ENCODE data around the gene DHX35.

Gene DHX35

DNA sequence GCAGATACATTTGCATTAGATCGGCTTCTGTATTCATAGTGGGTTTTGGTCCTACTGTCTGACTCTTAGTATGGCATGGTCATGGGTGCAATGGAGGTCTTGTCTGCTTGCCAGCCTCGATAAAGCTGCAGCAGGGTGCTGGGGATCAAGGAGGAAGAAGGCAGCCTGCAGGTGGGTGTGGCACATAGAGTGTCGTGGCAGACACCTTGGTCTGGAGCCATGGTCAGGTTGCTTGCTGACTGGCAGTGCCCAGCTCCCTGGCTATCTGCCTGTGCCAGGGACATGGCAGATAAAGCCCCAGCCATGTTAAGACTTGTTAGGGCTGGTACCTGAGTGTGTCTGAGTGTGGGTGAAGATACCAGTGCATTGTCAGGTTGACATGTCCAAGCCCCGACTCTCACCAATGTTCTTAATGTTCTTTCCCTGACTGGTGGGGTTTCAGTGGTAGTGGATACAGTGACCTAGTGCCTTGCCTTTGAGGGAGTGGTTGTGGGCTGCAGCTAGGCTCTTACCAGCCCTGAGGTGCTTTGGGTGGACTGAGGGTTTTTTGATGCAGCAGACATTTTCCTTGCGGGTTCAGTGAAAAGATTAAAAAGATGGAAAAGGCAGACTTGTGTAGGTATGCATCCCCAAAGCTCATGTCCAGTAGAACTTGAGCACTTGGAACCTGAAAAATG is 34.1 kb upstream of the DHX35 start:
- no peak for ATAC-seq
- TF ChIP-seq ZNF70 (CRISPR knock-in tag; IDR thresholded peaks at IDR 0.05), result no peak
- TF ChIP-seq ISL1 (CRISPR knock-in tag; IDR thresholded peaks at IDR 0.05), result no peak
- TF ChIP-seq, protein P1, sequence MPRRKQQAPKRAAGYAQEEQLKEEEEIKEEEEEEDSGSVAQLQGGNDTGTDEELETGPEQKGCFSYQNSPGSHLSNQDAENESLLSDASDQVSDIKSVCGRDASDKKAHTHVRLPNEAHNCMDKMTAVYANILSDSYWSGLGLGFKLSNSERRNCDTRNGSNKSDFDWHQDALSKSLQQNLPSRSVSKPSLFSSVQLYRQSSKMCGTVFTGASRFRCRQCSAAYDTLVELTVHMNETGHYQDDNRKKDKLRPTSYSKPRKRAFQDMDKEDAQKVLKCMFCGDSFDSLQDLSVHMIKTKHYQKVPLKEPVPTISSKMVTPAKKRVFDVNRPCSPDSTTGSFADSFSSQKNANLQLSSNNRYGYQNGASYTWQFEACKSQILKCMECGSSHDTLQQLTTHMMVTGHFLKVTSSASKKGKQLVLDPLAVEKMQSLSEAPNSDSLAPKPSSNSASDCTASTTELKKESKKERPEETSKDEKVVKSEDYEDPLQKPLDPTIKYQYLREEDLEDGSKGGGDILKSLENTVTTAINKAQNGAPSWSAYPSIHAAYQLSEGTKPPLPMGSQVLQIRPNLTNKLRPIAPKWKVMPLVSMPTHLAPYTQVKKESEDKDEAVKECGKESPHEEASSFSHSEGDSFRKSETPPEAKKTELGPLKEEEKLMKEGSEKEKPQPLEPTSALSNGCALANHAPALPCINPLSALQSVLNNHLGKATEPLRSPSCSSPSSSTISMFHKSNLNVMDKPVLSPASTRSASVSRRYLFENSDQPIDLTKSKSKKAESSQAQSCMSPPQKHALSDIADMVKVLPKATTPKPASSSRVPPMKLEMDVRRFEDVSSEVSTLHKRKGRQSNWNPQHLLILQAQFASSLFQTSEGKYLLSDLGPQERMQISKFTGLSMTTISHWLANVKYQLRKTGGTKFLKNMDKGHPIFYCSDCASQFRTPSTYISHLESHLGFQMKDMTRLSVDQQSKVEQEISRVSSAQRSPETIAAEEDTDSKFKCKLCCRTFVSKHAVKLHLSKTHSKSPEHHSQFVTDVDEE (CRISPR knock-in tag; IDR thresholded peaks at IDR 0.05), result no peak
- no peak for TF ChIP-seq SNAI2 (CRISPR knock-in tag; IDR thresholded peaks at IDR 0.05)
- TF ChIP-seq, protein P2, sequence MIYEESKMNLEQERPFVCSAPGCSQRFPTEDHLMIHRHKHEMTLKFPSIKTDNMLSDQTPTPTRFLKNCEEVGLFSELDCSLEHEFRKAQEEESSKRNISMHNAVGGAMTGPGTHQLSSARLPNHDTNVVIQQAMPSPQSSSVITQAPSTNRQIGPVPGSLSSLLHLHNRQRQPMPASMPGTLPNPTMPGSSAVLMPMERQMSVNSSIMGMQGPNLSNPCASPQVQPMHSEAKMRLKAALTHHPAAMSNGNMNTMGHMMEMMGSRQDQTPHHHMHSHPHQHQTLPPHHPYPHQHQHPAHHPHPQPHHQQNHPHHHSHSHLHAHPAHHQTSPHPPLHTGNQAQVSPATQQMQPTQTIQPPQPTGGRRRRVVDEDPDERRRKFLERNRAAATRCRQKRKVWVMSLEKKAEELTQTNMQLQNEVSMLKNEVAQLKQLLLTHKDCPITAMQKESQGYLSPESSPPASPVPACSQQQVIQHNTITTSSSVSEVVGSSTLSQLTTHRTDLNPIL (CRISPR knock-in tag; IDR thresholded peaks at IDR 0.05; ENCODE audit: low read depth), result no peak
- no peak for TF ChIP-seq CSDC2 (CRISPR knock-in tag; IDR thresholded peaks at IDR 0.05)
- TF ChIP-seq OSR1 (CRISPR knock-in tag; IDR thresholded peaks at IDR 0.05), result no peak
- no peak for TF ChIP-seq ZFP3 (CRISPR knock-in tag; IDR thresholded peaks at IDR 0.05)
- no peak for TF ChIP-seq ZNF8 (CRISPR knock-in tag; IDR thresholded peaks at IDR 0.05)
- TF ChIP-seq, protein P3, sequence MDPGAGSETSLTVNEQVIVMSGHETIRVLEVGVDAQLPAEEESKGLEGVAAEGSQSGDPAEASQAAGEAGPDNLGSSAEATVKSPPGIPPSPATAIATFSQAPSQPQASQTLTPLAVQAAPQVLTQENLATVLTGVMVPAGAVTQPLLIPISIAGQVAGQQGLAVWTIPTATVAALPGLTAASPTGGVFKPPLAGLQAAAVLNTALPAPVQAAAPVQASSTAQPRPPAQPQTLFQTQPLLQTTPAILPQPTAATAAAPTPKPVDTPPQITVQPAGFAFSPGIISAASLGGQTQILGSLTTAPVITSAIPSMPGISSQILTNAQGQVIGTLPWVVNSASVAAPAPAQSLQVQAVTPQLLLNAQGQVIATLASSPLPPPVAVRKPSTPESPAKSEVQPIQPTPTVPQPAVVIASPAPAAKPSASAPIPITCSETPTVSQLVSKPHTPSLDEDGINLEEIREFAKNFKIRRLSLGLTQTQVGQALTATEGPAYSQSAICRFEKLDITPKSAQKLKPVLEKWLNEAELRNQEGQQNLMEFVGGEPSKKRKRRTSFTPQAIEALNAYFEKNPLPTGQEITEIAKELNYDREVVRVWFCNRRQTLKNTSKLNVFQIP (CRISPR knock-in tag; IDR thresholded peaks at IDR 0.05; ENCODE audit: borderline replicate concordance, low read depth), result no peak
- no peak for TF ChIP-seq BACH2 (CRISPR knock-in tag; IDR thresholded peaks at IDR 0.05; ENCODE audit: borderline replicate concordance)
- TF ChIP-seq RARB (CRISPR knock-in tag; IDR thresholded peaks at IDR 0.05), result no peak
- TF ChIP-seq, protein P4, sequence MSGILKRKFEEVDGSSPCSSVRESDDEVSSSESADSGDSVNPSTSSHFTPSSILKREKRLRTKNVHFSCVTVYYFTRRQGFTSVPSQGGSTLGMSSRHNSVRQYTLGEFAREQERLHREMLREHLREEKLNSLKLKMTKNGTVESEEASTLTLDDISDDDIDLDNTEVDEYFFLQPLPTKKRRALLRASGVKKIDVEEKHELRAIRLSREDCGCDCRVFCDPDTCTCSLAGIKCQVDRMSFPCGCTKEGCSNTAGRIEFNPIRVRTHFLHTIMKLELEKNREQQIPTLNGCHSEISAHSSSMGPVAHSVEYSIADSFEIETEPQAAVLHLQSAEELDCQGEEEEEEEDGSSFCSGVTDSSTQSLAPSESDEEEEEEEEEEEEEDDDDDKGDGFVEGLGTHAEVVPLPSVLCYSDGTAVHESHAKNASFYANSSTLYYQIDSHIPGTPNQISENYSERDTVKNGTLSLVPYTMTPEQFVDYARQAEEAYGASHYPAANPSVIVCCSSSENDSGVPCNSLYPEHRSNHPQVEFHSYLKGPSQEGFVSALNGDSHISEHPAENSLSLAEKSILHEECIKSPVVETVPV (CRISPR knock-in tag; IDR thresholded peaks at IDR 0.05), result no peak
- TF ChIP-seq ARNTL (CRISPR knock-in tag; IDR thresholded peaks at IDR 0.05; ENCODE audit: borderline replicate concordance, low read depth), result no peak
- TF ChIP-seq ZNF565 (CRISPR knock-in tag; conservative IDR thresholded peaks at IDR 0.05; ENCODE audit: low read depth), result no peak
- no peak for TF ChIP-seq GLIS3 (CRISPR knock-in tag; IDR thresholded peaks at IDR 0.05)
- no peak for TF ChIP-seq TCF4 (CRISPR knock-in tag; IDR thresholded peaks at IDR 0.05; ENCODE audit: borderline replicate concordance)
- TF ChIP-seq, protein P5, sequence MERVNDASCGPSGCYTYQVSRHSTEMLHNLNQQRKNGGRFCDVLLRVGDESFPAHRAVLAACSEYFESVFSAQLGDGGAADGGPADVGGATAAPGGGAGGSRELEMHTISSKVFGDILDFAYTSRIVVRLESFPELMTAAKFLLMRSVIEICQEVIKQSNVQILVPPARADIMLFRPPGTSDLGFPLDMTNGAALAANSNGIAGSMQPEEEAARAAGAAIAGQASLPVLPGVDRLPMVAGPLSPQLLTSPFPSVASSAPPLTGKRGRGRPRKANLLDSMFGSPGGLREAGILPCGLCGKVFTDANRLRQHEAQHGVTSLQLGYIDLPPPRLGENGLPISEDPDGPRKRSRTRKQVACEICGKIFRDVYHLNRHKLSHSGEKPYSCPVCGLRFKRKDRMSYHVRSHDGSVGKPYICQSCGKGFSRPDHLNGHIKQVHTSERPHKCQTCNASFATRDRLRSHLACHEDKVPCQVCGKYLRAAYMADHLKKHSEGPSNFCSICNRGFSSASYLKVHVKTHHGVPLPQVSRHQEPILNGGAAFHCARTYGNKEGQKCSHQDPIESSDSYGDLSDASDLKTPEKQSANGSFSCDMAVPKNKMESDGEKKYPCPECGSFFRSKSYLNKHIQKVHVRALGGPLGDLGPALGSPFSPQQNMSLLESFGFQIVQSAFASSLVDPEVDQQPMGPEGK (CRISPR knock-in tag; IDR thresholded peaks at IDR 0.05; ENCODE audit: borderline replicate concordance), result no peak

DNA sequence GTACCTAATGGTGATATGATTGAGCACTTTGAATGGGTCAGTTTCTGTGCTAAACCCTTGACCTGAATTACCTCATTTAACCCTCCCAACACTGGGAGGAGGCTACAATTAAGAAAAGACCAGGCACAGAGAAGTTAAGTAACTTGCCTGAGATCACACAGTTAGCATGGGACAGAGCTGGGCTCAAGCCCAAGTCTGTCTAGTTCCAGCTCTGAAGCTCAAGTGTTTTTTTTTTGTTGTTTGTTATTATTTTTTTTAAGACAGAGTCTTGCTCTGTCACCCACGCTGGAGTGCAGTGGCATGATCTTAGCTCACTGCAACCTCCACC is 31.9 kb upstream of the DHX35 start:
- ATAC-seq, result no peak
- TF ChIP-seq, protein P4 (CRISPR knock-in tag; IDR thresholded peaks at IDR 0.05), result no peak
- no peak for TF ChIP-seq OSR1 (CRISPR knock-in tag; IDR thresholded peaks at IDR 0.05)
- no peak for TF ChIP-seq RARB (CRISPR knock-in tag; IDR thresholded peaks at IDR 0.05)
- no peak for TF ChIP-seq ZNF565 (CRISPR knock-in tag; conservative IDR thresholded peaks at IDR 0.05; ENCODE audit: low read depth)
- TF ChIP-seq, protein P3 (CRISPR knock-in tag; IDR thresholded peaks at IDR 0.05; ENCODE audit: borderline replicate concordance, low read depth), result no peak
- no peak for TF ChIP-seq BACH2 (CRISPR knock-in tag; IDR thresholded peaks at IDR 0.05; ENCODE audit: borderline replicate concordance)
- TF ChIP-seq ESRRG (CRISPR knock-in tag; IDR thresholded peaks at IDR 0.05), result no peak
- no peak for TF ChIP-seq TOX (CRISPR knock-in tag; IDR thresholded peaks at IDR 0.05; ENCODE audit: borderline replicate concordance)
- no peak for TF ChIP-seq ZNF8 (CRISPR knock-in tag; IDR thresholded peaks at IDR 0.05)
- TF ChIP-seq TCF4 (CRISPR knock-in tag; IDR thresholded peaks at IDR 0.05; ENCODE audit: borderline replicate concordance), result no peak
- TF ChIP-seq ZNF70 (CRISPR knock-in tag; IDR thresholded peaks at IDR 0.05), result no peak
- TF ChIP-seq SNAI2 (CRISPR knock-in tag; IDR thresholded peaks at IDR 0.05), result no peak
- TF ChIP-seq, protein P5 (CRISPR knock-in tag; IDR thresholded peaks at IDR 0.05; ENCODE audit: borderline replicate concordance), result no peak
- no peak for TF ChIP-seq PPARA (CRISPR knock-in tag; IDR thresholded peaks at IDR 0.05; ENCODE audit: borderline replicate concordance)
